ENCODE measurements around the gene TGFB1. TPM values are rescaled to one million over a fixed set of nuclear protein-coding genes. Genes with fewer than 3 reads are reported as not detected.

Gene TGFB1
- total and polyA plus RNA-seq, 9 of the 15 experiments (the other 6 are each of a cell fraction or from before 2014, with no cell fraction given) = 0.24 to 159 (median 17.2) TPM

DNA sequence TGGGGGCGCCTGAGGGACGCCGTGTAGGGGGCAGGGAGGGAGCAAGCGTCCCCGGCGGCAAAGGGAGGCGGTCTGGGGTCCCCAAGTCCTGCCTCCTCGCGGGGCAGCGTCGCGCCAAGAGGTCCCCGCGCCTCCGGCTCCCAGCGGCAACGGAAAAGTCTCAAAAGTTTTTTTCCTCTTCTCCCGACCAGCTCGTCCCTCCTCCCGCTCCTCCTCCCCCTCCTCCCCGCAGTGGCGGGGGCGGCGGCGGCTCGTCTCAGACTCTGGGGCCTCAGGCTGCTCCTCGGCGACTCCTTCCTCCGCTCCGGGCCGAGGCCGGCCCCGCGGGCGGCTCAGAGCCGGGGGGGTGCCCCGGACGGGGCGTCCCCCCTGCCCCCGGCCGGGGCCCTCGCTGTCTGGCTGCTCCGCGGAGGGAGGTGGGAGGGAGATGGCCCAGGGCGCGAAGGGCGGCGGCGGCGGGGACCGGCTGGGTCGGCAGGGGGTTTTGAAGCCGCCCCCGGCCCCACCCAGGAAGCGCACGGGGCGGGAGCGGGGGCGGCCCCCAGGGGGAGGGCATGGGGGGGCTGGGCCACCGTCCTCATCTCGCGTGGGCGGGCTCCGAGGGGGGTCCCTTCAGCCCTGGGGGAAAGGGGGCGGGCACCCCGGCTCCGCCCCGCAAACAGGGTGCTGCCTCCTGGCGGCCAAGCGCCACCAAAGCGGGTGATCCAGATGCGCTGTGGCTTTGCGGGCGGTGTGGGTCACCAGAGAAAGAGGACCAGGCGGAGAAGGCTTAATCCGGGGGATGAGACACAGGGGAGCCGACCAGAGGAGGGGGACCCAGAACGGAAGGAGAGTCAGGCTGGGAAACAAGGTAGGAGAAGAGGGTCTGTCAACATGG is at the start of gene TGFB1 (continued):
- TF ChIP-seq, protein P1, sequence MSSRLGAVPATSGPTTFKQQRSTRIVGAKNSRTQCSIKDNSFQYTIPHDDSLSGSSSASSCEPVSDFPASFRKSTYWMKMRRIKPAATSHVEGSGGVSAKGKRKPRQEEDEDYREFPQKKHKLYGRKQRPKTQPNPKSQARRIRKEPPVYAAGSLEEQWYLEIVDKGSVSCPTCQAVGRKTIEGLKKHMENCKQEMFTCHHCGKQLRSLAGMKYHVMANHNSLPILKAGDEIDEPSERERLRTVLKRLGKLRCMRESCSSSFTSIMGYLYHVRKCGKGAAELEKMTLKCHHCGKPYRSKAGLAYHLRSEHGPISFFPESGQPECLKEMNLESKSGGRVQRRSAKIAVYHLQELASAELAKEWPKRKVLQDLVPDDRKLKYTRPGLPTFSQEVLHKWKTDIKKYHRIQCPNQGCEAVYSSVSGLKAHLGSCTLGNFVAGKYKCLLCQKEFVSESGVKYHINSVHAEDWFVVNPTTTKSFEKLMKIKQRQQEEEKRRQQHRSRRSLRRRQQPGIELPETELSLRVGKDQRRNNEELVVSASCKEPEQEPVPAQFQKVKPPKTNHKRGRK (tag; IDR thresholded peaks at IDR 0.05) = no peak
- TF ChIP-seq RBM14 (IDR thresholded peaks at IDR 0.05; ENCODE audit: borderline replicate concordance, insufficient read depth, low read depth, low read length) (no peak), MAZ (CRISPR knock-in tag; conservative IDR thresholded peaks at IDR 0.05 in 1 of 2, IDR thresholded peaks at IDR 0.05 in 1 of 2) (peak; percentile 92 to 98), TEAD1 (CRISPR knock-in tag; IDR thresholded peaks at IDR 0.05) (0 out of 4 replicates have a peak, but pooled peaks of 1 of the 2 experiments have one; percentile 22), NR1H2 (CRISPR knock-in tag; IDR thresholded peaks at IDR 0.05) (no peak), PATZ1 (CRISPR knock-in tag; IDR thresholded peaks at IDR 0.05; ENCODE audit: borderline replicate concordance) (no peak), HDAC8 (tag; IDR thresholded peaks at IDR 0.05) (no peak), ATF2 (CRISPR knock-in tag; IDR thresholded peaks at IDR 0.05) (no peak), XRCC5 (IDR thresholded peaks at IDR 0.05; ENCODE audit: low read depth, low read length) (peak; percentile 64; the same call in 1 of the 2 replicates), SMAD1 (IDR thresholded peaks at IDR 0.05; ENCODE audit: low read depth, low read length, partially characterized antibody) (peak; percentile 29), ZBTB9 (CRISPR knock-in tag; IDR thresholded peaks at IDR 0.05) (no peak), POLR2G (IDR thresholded peaks at IDR 0.05; ENCODE audit: low read depth, low read length) (peak; percentile 92), JUN (IDR thresholded peaks at IDR 0.05; ENCODE audit: borderline replicate concordance, low read depth, low read length) (peak; percentile 17; the same call in 1 of the 2 replicates), JUN (CRISPR knock-in tag; IDR thresholded peaks at IDR 0.05; ENCODE audit: borderline replicate concordance) (no peak), SMARCA4 (IDR thresholded peaks at IDR 0.05) (no peak), ZFP36 (IDR thresholded peaks at IDR 0.05; ENCODE audit: low read depth, low read length, partially characterized antibody) (peak; percentile 54)
- TF ChIP-seq, protein P2, sequence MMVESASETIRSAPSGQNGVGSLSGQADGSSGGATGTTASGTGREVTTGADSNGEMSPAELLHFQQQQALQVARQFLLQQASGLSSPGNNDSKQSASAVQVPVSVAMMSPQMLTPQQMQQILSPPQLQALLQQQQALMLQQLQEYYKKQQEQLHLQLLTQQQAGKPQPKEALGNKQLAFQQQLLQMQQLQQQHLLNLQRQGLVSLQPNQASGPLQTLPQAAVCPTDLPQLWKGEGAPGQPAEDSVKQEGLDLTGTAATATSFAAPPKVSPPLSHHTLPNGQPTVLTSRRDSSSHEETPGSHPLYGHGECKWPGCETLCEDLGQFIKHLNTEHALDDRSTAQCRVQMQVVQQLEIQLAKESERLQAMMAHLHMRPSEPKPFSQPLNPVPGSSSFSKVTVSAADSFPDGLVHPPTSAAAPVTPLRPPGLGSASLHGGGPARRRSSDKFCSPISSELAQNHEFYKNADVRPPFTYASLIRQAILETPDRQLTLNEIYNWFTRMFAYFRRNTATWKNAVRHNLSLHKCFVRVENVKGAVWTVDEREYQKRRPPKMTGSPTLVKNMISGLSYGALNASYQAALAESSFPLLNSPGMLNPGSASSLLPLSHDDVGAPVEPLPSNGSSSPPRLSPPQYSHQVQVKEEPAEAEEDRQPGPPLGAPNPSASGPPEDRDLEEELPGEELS (CRISPR knock-in tag; IDR thresholded peaks at IDR 0.05; ENCODE audit: borderline replicate concordance) = no peak
